CD14-positive monocyte (primary cell): Measurements from ENCODE around the gene RCE1. TPM values are rescaled to one million over a fixed set of nuclear protein-coding genes. Genes with fewer than 3 reads are reported as not detected.

Source experiments
- DNase-seq, 3 donors: peaks; one replicate each; pipeline ENCODE4 v3.0.0-alpha.2; 2011 to 2022
- H2AFZ ChIP-seq: 2 replicates; pipeline ENCODE4 v1.6.0; 2012; ENCODE audit warnings: mild to moderate bottlenecking, low read depth, low read length, inconsistent platforms; ENCODE audit not compliant: insufficient read depth, poor library complexity, severe bottlenecking
- H3K27ac ChIP-seq, 2 donors: 1 replicate in 1 of 2; 2 replicates in 1 of 2; pipeline ENCODE4 v1.5.1; 2012 to 2013; ENCODE audit warnings: low read length in 2 of 2, control low read depth in 1 of 2, inconsistent platforms in 1 of 2, low read depth in 1 of 2, mild to moderate bottlenecking in 1 of 2
- H3K27me3 ChIP-seq, 2 donors: one replicate each; pipeline versions ENCODE4 v1.6.0 to v1.6.1; 2011 to 2013; ENCODE audit warnings: low read length in 2 of 2; ENCODE audit not compliant: control insufficient read depth in 2 of 2, insufficient read depth in 2 of 2
- H3K36me3 ChIP-seq, 2 donors: replicated peaks in 1 of 2; 1 replicate in 1 of 2; 2 replicates in 1 of 2; pipeline versions ENCODE4 v1.5.1 to v1.6.1; 2012 to 2013; ENCODE audit warnings: low read length in 2 of 2, control low read depth in 1 of 2, inconsistent platforms in 1 of 2, mild to moderate bottlenecking in 1 of 2; ENCODE audit not compliant: insufficient read depth in 2 of 2, control insufficient read depth in 1 of 2
- H3K4me1 ChIP-seq, 2 donors: 1 replicate in 1 of 2; 2 replicates in 1 of 2; pipeline versions ENCODE4 v1.5.1 to v1.6.1; 2012 to 2013; ENCODE audit warnings: low read length in 2 of 2, control low read depth in 1 of 2, inconsistent platforms in 1 of 2, mild to moderate bottlenecking in 1 of 2, moderate library complexity in 1 of 2; ENCODE audit not compliant: insufficient read depth in 2 of 2, control insufficient read depth in 1 of 2
- H3K4me2 ChIP-seq: replicated peaks from 2 replicates; pipeline ENCODE3; 2012; ENCODE audit warnings: low read length, moderate library complexity, mild to moderate bottlenecking; ENCODE audit not compliant: poor library complexity, severe bottlenecking; ENCODE audit errors: extremely low read depth
- H3K4me3 ChIP-seq, 3 experiments: fragments of 200-600 bp in 1 of 3; sonication (generic) in 1 of 3; replicated peaks in 1 of 3; 1 replicate in 2 of 3; 2 replicates in 1 of 3; pipeline ENCODE4 v1.5.1; 2011 to 2013; ENCODE audit warnings: low read length in 3 of 3, mild to moderate bottlenecking in 3 of 3, control low read depth in 2 of 3, low read depth in 2 of 3, inconsistent platforms in 1 of 3, moderate library complexity in 1 of 3
- H3K79me2 ChIP-seq: 2 replicates; pipeline ENCODE4 v1.6.0; 2012; ENCODE audit warnings: mild to moderate bottlenecking, control low read depth, inconsistent platforms, low read length, moderate library complexity; ENCODE audit not compliant: insufficient read depth
- H3K9ac ChIP-seq: 2 replicates; pipeline ENCODE4 v1.6.0; 2017; ENCODE audit warnings: low read length, mild to moderate bottlenecking; ENCODE audit not compliant: insufficient read depth, poor library complexity, severe bottlenecking
- H3K9me3 ChIP-seq, 2 donors: replicated peaks in 1 of 2; 1 replicate in 1 of 2; 2 replicates in 1 of 2; pipeline versions ENCODE4 v1.5.1 to v1.6.1; 2012 to 2013; ENCODE audit warnings: low read length in 2 of 2, control low read depth in 1 of 2; ENCODE audit not compliant: control insufficient read depth in 1 of 2, insufficient read depth in 1 of 2
- H4K20me1 ChIP-seq: 2 replicates; pipeline ENCODE4 v1.6.0; 2012; ENCODE audit warnings: mild to moderate bottlenecking, low read length, control low read depth, moderate library complexity; ENCODE audit not compliant: insufficient read depth
- H3K27ac Mint-ChIP-seq, 7 donors: one replicate each; pipeline ENCODE4 v1.8.0; 2020; ENCODE audit warnings: mild to moderate bottlenecking in 7 of 7, mixed read lengths in 7 of 7, moderate library complexity in 6 of 7, inconsistent platforms in 2 of 7
- H3K27me3 Mint-ChIP-seq, 3 donors: one replicate each; pipeline ENCODE4 v1.8.0; 2021 to 2022; ENCODE audit warnings: low read depth in 3 of 3, mild to moderate bottlenecking in 3 of 3, mixed read lengths in 3 of 3, moderate library complexity in 3 of 3, inconsistent platforms in 1 of 3
- H3K36me3 Mint-ChIP-seq, 2 donors: one replicate each; pipeline ENCODE4 v1.8.0; 2020; ENCODE audit warnings: mixed read lengths in 2 of 2, inconsistent platforms in 1 of 2, mild to moderate bottlenecking in 1 of 2
- H3K4me1 Mint-ChIP-seq: one replicate; pipeline ENCODE4 v1.8.0; 2020; ENCODE audit warnings: mild to moderate bottlenecking, mixed read lengths
- H3K4me3 Mint-ChIP-seq, 2 donors: one replicate each; pipeline ENCODE4 v1.8.0; 2020; ENCODE audit warnings: mild to moderate bottlenecking in 2 of 2, mixed read lengths in 2 of 2, moderate library complexity in 1 of 2
- H3K9me3 Mint-ChIP-seq, 7 donors: one replicate each; pipeline ENCODE4 v1.8.0; 2020 to 2022; ENCODE audit warnings: mixed read lengths in 7 of 7, mild to moderate bottlenecking in 6 of 7, moderate library complexity in 6 of 7, inconsistent platforms in 2 of 7
- WGBS: methylation state at CpG from one replicate; pipeline ENCODE4 v1.1.5; 2013; ENCODE audit warnings: missing lambda C conversion rate; ENCODE audit not compliant: insufficient coverage; 5-methylcytosine and 5-hydroxymethylcytosine counted together
- intact Hi-C, 2 donors: fragments of 100-400 bp; cut with micrococcal nuclease; formaldehyde crosslinking; loops; one replicate each; pipeline versions ENCODE4 v1.15.0 to v1.15.1; 2023
- polyA plus RNA-seq, 3 donors: library from polyadenylated mRNA; depleted of rRNA in 1 of 3; unstranded in 2 of 3; stranded (reverse) in 1 of 3; fragments of 300-500 nt in 2 of 3; fragments of >200 nt in 1 of 3; fragmentation: Illumina TruSeq in 2 of 3; gene quantifications; 1 replicate in 2 of 3; 2 replicates in 1 of 3; pipeline ENCODE4 v1.2.3, GENCODE V29; 2012 to 2021
- TF ChIP-seq, protein P1 (sequence below): fragments of 200-600 bp; IDR thresholded peaks from one replicate; pipeline ENCODE4 v1.8.0; 2022; ENCODE audit warnings: antibody characterized with exemption, mild to moderate bottlenecking

The RCE1 gene
- polyA plus RNA-seq, 3 donors, result 20.3 to 24.7 (median 22.8) TPM

DNA sequence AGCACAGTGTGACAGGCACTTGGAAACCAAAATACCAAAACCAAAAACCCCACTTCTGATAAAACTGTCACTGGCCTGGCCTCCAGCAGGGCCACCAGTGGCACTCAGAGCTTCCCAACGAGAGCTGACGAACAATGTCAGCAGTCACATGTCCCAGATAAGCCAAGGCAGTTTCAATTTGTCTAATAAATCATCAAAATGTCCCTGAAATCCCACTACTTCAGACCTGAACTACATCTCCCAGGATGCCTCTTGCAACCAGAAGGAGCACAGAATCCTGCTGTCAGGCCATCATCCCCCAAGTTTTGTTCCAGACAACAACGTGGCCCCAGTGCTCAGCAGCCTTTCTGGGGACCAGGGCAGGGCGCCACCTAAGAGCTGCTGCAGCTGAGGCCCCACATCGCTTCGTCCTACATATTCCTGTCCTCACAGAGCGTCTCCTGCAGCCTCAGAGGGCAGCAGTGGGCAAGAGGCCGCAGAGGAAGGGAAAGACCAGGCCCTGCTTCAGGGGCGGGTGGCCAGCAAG lies 38.7 kb downstream of the RCE1 start:
- Histone ChIP-seq H3K79me2 (no peaks in the 10 kb centered on the region), H3K4me3 (no peak overlapping the region), H2AFZ (no peak overlapping the region), H3K4me2 (no peak overlapping the region), H3K27ac (no peak overlapping the region), H3K9me3 (no peaks in the 10 kb centered on the region), H3K36me3 (no peaks in the 10 kb centered on the region), H3K4me1 (peaks cover 0 to 5% of the 10 kb centered on the region in 2 donors), H4K20me1 (no peaks in the 10 kb centered on the region), H3K9ac (no peak overlapping the region), H3K27me3 (no peaks in the 10 kb centered on the region)
- Mint-ChIP-seq H3K27me3 (peaks cover 6% of the 10 kb centered on the region in 3 donors), H3K4me1 (peaks cover 14% of the 10 kb centered on the region), H3K36me3 (no peaks in the 10 kb centered on the region), H3K4me3 (no peak overlapping the region), H3K9me3 (peaks cover 0 to 2% (median 0%) of the 10 kb centered on the region in 7 donors), H3K27ac (peak overlapping the region in 1 of 7 donors; percentile 52)
- intact Hi-C loops, result loop anchor here in 1 of 2 donors (5.0 kb wide), 1 partner anchor 185 kb away; no protein-coding TSS in a partner anchor
- DNase-seq, result no peak
- WGBS, result 94% methylated on average over 9 of the region's 9 CpGs
- TF ChIP-seq, protein P1, sequence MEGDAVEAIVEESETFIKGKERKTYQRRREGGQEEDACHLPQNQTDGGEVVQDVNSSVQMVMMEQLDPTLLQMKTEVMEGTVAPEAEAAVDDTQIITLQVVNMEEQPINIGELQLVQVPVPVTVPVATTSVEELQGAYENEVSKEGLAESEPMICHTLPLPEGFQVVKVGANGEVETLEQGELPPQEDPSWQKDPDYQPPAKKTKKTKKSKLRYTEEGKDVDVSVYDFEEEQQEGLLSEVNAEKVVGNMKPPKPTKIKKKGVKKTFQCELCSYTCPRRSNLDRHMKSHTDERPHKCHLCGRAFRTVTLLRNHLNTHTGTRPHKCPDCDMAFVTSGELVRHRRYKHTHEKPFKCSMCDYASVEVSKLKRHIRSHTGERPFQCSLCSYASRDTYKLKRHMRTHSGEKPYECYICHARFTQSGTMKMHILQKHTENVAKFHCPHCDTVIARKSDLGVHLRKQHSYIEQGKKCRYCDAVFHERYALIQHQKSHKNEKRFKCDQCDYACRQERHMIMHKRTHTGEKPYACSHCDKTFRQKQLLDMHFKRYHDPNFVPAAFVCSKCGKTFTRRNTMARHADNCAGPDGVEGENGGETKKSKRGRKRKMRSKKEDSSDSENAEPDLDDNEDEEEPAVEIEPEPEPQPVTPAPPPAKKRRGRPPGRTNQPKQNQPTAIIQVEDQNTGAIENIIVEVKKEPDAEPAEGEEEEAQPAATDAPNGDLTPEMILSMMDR, result no peak

DNA sequence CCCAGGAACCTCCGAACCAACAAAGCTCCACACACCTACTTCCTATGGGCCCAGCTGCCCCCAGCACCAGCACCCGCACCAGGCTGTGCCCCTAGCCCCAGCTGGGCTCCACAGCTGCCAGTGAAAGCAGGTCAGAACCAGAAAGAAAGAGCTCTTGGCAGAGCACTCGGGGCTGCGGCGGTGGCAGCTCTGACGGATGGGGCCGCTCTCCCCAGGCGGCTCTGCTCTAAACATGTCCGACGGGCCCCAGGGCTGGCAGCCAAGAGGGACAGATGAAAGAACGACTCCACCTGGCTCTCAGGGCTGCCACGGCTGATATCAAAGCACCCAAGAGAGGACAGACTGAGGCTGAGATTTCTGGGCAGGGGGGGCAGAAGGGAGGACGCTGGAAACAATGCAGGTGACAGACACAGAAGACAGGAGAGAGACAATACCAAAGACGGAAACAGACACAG lies 39.3 kb downstream of the RCE1 start:
- Mint-ChIP-seq H3K4me1 (peaks cover 14% of the 10 kb centered on the region), H3K36me3 (no peaks in the 10 kb centered on the region), H3K9me3 (peaks cover 0 to 2% (median 0%) of the 10 kb centered on the region in 7 donors), H3K4me3 (no peak overlapping the region), H3K27me3 (peaks cover 5 to 6% (median 6%) of the 10 kb centered on the region in 3 donors), H3K27ac (peak overlapping the region in 1 of 7 donors; percentile 62)
- Histone ChIP-seq H3K4me3 (no peak overlapping the region), H3K4me2 (no peak overlapping the region), H3K27me3 (no peaks in the 10 kb centered on the region), H3K4me1 (peaks cover 0 to 5% of the 10 kb centered on the region in 2 donors), H3K36me3 (no peaks in the 10 kb centered on the region), H3K27ac (no peak overlapping the region), H3K9me3 (no peaks in the 10 kb centered on the region), H2AFZ (no peak overlapping the region), H4K20me1 (no peaks in the 10 kb centered on the region), H3K79me2 (no peaks in the 10 kb centered on the region), H3K9ac (no peak overlapping the region)
- DNase-seq, result no peak
- TF ChIP-seq, protein P1, result no peak
- intact Hi-C loops, result loop anchor here in 1 of 2 donors (5.0 kb wide), 1 partner anchor 185 kb away; no protein-coding TSS in a partner anchor
- WGBS, result 92% methylated on average over 13 of the region's 14 CpGs
